Activated CD4-positive, alpha-beta T cell treated with anti-CD3 and anti-CD28 coated beads, Interleukin-2, amount 50 U/mL, for 4 hours (primary cell): ENCODE results near the gene DNAJC5.
"Not testable (repeated sequence)": the region's sequence is repeated elsewhere in the genome, so short reads cannot be mapped to it uniquely, and the experiment has no call there.

ENCODE experiments used
- DNase-seq, 2 experiments: peaks; one replicate each; pipeline ENCODE4 v3.0.0-alpha.2; 2020

The DNAJC5 gene

DNA sequence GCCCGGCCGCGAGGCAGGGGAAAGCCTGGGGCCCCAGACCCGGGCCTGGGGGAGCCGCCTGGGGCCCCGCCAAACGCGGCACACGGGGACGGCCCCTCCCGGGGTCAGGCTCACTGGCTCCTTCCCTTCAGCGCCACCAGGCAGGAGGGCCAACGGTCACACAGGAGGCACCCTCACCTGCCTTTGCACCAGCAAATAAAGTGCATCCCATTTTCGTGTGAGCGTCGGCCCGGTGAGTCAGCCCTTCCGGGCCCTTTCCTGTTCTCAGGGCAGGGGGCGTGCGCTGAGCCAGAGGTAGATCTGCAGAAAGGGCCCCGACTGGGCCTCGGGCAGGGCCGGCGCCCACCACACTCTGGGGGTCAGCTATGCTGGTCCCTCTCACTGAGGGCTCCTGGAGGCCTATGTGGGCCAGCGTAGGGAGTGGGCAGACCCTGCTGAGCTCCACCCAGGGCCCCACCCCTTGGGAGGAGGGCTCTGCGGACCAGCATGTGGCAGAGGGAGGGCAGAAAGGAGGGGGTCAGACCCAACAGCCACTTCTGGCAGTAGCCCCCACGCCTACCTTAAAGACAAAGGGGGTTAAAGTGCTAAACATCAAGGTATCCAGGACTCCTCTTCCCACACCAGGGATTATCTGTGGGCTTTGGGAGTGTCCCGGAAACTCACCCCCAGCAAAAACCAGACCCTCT, 62.2 kb downstream of the DNAJC5 start:
- peak; percentile 68 to 75 for DNase-seq

DNA sequence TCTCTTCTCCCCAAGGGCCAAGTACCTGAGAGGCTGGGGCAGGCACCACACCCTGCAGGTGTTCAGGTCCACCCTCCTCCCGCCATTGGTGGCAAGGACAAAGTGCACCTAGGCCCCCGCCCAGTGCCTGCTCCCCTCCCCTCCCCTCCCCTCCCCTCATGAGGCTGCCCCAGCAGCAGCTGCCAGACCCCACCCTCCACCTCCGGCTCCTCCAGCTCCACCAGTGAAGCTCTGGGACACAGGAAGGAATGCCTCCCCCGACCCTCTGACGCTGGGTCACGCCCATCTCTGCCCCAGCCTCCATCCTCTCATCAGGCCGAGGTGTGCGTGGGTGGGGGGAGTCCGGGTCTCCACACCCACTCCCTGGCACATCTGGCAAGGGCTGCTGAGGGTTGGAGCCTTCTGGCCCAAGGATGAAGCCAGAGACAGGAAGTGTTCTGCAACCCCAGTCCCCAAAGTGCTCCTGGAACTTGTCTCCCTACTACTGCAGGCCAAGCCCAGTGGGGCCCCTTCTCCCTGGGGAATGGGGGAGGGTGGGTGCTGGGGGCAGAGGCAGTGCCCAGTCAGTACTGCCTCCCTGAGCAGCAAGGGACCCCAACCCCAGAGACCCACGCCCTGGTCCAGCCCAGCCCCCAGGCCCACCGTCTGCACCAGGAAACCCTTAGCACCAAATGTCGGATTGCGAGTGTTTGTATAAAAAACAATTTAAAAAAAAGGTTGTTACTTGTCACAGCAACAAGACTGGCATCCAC, 62.9 kb downstream of the DNAJC5 start:
- peak; percentile 49 to 60 for DNase-seq

DNA sequence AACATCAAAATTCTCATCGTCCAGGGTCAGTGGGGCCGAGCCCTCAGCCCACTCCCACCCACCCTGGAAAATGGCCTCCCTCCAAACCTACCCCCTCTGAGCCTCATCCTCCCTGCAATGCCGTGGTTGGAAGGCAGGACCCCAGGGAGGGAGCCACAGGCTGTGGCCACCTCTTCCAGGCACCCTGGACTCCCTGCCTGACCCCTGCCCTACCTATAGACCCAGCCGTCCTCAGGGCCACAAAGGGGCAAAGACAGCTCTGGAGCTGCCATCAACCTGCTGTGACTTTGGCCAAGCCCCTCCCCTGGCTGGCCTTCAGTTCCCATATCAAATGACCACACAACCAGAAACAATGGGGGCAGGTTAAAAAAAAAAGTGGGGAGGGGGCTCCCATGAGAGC, 63.5 kb downstream of the DNAJC5 start:
- DNase-seq: no peak

DNA sequence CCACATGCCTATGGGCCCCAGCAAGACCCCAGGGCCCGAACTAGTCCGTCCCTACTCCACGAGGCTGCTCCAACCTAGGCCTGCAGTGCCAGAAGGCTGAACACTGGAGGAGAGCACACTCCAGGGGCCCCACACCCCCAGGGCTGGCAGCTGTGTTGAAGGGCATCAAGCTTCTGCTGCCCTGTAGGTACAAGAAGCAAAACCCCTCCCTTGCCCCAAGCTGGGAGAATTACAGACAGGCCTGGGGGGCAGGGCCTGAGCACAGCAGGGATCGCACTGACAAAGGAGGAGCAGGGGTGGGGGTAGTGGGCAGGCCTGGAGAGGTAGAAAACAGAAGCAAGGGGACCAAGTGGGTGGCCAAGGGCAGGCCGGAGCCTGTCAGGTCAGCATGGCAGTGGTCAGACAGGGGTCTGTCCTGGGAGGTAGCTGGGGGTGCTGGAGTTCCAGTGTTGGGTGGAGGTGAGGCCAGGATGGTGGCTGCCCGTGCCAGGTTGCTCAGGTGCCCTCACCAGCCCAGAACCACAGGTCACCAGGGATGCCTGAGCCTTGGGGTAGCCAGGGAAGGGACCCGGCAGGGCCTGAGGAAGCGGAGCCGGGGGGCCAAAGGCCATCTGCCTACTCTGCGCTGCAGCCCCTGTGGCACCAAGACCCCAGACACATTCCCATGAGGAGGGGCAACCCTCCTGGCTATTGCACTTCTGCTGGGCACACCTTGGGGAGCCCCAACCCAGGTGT, 64.2 kb downstream of the DNAJC5 start:
- no peak for DNase-seq

DNA sequence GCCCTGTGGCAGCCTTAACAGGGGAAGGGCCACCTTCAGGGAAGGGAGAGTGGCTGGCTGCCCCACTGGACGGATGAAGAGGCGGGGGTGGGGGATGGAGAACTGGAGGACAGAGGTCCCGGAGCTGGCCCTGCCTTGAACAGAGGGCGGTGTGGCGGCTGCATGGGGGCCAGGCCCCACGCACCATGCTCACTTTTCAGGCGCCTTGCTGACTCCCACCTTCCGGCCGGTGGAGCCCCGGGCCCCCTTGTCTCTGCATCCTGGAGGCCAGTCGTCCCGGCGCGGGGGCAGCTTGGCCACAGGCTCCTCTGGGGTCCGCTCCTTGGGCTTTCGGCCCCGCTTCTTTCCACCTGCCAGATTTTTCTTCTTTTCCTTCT, 64.8 kb downstream of the DNAJC5 start:
- DNase-seq: no peak

DNA sequence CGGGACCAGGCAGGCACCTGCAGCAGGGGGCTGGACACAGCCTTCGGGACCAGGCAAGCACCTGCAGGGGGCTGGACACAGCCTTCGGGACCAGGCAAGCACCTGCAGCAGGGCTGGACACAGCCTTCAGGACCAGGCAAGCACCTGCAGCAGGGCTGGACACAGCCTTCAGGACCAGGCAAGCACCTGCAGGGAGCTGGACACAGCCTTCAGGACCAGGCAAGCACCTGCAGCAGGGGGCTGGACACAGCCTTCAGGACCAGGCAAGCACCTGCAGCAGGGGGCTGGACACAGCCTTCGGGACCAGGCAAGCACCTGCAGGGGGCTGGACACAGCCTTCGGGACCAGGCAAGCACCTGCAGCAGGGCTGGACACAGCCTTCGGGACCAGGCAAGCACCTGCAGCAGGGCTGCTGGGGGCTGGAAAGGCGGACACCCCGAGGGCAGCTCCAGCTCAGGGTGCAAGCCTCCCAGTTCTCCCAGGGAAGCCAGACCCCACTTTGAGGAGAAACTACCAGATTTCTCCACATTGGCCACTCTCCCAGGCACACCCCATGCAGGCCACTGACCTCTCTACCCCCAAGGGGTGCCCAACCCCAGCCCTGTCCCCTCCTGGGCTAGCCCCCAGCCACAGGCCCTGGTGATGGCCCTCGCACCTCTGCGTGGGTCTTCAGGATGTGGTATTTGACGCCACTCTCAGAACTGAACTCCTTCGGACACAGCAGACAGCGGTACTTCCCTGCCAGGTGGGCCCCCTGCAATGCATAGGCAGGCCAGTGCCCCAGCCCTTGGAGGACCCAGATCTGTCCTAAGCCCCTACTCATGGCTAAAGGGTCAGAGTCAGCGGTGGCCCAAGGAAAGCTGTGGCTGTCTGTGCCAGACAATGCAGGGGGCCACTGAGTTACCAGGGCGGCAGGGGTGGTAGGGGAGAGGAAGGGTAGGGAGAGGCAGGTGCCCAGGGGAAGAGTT, 66.0 kb downstream of the DNAJC5 start:
- not testable (repeated sequence) for DNase-seq

DNA sequence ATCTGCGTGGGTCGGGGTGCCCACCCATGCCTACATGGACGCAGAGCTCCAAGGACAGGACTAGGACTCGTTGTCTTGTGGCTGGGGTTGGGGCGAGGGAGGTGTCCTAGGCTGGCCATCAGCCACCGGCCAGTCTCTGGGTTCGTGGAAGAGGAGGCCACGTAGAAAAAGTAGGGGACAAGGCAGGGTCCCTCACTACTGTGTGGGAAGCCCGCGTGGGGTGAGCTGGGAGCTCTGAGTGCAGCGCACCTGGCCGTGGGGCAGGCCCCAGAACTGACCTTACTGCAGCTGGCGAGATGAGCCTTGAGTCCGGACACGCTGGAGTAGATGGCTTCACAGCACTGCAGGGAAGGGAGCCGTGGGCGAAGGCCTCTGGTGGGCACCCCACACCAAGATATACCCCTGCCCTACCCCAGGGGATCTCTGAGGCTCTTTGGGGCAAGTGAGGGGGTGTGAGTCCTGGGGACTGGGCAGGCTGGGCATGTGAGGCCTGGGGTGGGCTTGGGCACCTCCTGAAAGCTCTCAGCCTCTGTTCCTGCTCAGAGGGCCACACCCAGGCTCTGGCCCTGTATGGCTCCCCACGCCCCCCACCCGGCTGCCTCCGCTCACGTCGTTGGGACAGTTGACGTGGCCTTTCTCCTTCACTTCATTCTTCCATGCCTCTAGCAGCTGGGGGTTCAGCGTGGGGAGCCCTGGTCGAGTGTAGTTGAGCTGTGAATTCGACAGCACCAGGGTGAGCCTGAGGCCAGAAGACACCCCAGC, 66.9 kb downstream of the DNAJC5 start:
- no peak for DNase-seq

DNA sequence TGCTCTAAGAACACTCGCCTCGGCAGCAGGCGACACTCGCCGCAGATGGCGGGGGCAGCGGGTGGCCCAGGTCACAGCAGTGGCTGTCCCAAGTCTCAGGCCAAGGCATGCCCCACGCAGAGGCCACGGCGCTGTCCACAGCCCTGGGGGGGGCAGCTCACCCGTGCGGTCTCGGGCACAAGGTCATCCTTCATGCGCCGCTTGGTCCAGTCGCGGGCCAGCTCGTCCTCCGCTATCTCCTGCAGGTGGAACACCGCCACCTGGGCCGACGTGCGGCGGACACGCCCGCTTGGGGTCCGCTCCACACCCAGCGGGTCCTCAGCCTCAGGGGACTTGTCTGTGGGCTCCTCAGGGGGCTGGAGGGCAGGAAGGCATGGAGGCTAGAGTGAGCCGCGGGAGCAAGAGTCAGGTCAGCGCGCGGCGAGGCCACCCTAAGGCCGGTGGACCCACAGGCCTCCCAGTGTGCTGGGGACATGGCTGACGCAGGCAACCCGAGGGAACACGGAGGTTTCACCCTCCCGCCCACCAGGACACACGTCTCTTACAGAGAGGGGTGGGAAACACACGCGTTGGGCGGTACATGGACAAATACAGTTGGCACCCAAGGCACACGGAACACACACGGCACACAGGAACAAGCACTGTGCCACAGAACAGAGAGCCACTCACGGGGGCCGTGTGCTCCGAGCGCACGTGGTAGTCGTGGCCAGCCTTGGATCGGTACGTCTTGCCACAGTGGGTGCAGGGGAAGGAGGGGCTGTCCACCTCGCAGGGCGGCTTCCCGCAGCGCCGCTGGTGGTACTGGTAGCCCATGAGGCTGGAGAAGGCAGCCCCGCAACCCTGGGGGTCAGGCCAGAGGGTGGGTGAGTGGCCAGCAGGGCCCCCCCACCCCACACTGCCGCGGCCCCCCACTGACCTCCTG, 67.8 kb downstream of the DNAJC5 start:
- no peak for DNase-seq

DNA sequence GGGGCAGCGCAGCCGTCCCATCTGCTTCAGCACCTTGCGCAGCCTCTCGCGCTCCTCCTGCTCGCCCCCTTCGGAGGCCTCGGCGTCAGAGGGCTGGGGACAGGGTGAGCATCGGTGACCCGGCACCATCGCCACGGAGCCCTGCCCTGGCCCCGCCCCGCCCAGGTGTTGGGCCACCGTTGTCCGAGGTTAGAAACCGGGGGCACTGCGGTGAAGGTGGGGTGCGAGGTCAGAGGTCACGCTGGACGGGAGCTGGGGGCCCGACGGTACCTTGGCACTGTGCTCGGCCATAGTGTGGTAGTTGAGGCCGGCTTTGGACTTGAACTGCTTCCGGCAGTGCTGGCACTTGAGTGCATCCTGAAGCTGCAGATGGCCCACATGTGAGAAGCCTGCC, 68.4 kb downstream of the DNAJC5 start:
- DNase-seq: no peak

DNA sequence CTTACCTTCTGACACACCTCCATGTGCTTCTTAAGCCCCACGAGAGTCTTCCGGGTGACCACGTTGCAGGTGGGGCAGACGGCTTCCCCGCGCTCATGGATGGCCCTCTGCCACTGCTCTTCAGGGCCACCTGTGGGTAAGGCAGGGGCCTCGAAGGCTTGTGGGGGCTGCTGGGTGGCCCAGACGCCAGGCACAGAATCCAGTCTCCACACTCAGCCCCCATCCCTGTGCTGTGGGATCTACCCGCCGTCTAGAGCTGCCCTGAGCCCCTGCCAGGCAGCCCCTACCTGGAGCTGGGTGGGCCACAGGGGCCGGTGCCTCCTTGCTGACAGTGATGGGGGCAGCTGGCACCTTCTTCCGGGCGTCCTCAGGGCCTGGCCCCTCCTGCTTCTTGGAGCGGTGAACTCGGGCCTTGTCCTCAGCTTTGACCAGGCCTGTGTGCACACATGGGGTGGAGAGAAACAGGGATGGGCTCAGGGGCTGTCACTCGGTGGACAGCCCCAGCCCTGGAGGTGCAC, 68.9 kb downstream of the DNAJC5 start:
- DNase-seq: no peak

DNA sequence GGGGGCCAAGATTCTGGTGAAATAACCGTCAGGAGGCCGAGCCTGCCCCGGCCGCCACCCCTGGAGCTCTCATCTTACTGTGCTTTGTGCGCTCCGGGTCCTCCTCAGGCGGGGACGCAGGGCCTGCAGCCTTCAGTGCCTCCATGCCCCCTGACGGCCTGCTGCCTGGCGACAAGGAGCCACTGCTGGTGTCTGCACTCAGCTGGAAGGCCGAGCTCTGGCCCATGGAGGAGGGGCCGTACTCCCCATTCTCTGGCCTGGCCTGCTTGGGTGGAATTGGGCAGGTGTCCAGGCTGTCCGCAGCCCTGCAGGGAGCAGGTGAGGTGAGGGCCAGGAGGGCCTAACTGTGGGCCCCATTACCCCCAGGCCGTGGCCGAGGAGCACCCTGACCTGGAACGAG, 69.5 kb downstream of the DNAJC5 start:
- no peak for DNase-seq

DNA sequence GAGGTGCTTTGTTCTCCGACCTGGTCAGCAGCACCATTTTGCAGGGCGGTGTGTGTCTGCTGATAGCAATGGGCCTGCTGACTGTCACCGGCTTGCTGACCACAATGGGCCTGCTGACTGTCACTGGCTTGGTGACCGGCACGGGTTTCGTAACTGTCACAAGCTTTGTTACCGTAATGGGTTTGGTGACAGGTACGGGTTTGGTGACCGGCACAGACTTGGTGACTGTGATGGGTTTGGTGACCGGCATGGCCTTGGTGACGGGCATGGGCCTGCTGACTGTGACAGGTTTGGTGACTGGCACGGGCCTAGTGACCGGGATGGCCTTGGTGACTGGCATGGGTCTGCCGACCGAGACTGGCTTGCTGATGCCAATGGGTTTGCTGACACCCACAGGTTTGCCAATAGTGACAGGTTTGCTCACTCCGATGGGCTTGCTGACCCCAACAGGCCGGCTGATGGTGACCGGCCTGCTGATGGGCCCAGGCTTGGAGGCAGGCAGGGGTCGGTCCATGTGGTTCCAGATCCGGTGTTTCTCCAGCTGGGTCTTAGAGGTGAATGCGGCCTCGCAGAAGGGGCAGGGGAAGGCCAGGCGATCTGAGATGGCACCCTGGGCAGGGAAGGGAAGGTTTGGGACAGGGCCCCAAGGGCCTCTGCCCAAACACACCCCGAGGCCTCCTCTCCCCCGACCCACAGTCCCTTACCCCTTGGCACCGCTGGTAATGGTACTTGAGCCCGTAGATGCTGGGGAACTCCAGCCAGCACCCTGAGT, 71.4 kb downstream of the DNAJC5 start:
- DNase-seq: no peak

DNA sequence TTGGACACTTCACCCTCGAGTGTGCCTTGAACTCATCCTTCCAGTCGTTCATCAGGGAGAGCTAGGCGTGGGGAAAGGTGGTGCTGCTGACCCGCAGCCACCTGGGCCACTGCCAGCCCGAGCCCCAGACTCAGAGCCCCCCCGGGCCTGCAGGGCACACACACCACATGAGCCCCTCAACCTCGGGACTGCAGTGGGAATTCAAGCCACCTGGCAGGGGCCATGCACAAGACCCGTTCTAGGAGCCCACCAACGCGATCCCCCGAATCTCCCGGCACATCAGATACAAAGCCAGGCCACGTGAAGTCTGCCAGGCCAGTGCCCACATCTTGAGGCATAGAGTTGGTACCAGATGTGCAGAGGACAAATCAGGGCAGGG, 72.0 kb downstream of the DNAJC5 start:
- no peak for DNase-seq

DNA sequence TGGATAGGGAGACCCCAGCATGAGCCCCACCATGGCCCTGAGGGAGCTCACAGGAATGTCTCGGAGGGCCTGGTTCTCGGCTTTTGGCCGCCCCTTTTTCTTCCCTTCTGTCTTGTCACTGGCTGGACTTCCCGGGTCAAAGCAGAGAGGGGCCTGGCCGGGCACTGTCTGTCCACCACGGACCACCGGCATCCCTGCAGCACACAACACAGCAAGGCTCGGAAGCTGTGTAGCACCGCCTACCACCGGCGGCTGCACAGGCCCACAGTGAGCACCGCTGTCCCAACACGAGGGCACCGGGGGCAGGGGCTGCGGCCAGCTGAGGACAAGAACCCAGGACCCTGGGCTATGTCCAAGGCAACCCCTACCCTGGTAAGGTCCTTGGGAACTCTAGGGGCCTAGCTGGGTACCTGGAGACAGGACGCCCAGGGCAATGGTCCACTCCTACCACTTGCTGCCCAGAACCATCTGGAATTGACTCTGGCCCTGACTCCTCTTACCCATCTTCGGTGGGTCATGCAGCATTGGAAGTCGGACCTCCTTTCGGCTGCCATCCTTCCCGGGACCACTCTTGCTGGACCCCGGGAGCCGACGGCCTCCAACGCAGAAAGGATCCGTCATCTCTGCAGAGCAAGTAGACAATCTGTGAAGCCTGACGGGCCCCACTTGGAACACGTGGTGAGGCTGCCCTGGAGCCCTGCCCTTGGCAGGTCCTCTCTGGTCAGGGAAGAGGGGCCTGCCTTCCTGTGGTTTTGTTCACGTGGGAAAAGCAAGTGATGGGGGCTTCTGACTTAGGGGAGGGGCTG, 72.6 kb downstream of the DNAJC5 start:
- no peak for DNase-seq

DNA sequence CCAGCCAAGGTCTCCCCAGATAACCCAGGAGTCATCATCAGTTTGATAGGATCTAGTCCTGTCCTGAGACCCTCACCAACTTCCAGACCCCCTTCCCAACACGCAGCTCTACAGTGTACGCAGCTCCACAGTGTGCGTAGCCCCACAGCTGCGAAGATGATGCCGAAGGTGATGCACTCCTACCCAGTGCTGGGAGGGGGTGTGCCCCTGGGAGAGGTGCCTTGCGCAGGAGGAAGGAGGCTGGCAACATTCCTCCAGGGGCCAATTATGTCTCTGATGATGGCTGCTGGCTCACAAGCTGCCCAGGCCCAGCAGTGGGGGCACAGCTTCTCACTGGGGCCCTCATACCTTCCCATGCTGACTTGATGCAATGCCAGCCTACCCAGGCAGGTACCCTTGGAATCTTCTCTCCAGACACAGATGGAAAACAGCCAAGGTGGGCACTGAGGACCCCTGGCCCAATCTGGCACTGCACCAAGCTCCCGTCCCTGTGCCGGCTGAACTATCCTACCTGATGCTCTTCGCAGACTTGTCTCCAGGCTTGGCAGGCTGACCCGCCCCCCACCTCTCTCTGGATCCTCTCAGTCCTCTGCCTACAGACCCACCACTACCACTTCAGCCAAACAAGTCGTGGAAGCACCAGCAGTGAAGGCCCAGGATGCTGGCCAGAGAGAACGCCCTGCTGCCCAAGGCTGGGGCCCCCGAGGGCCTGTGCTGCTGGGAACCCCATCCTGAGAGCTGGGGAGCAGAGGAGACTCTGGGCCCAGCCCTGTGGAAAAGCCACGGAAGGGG, 73.4 kb downstream of the DNAJC5 start:
- no peak for DNase-seq

DNA sequence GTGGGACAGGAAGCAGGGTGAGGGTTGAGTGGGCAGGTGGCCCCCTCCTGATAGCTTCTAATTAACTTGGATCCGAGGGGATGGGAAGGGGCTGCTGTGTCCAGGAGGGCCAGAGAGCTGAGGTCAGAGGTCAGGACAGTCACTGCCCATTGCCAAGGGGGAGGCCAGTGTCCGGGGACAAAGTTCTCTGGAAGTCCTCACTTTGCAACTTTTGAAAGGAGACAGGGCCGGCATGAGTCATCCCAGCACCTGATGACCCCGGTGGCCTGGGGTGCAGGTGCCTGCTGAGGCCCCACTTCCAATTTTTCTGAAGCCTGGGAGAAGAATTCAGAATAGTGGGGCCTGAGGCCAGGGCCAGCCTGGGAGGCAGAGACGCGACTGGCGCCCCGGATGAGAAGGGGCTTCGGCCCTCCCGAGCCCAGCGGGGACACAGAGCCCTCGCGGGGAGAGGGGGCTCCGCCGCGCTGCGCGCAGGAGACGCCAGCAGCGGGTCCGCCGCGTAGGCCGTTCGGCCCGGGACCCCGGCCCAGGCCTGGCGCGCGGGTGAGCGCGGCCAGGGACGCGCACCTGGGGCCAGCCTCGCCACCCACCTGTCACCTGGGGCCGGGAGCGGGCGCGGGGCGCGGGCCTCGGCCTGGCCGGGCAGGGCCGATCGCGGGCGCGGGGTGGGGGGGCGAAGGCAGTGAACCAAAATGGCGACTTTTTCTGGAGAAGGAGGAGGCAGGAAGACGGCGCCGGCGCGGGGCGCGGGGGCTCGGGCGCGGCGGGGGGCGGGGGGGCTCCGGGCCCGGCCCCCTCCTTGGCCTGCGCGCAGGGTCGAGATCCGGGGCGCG, 74.2 kb downstream of the DNAJC5 start:
- no peak for DNase-seq
